Measurements from ENCODE around the gene BBS1.
A peak's percentile ranks its signal among the peaks of the same experiment; 100 is the strongest.

BBS1 gene

DNA sequence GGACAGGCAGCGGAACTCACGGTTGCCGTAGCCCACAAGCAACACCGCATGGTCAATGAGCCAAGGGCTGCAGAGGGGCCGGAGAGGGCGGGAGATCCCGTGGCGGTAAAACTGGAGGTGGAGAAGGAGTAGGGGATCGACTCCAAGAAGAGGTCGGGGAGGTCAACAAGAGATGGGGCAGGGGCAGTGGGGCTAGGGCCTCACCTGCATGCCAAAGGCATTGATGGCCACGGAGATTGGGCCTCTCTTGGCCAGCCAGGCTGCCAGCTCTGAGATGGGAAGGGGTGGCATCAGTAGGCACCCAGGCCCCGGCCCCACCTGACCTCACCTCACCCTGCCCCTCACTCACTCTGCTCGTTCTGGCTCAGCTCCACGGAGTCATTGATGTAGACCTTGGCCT, 54.1 kb downstream of the BBS1 start:
- H3K4me3 ChIP-seq (ENCODE audit: low read depth, low read length) = no peak overlapping the region
- no peak for DNase-seq (ENCODE audit: low read depth)
- TF ChIP-seq, protein P1, sequence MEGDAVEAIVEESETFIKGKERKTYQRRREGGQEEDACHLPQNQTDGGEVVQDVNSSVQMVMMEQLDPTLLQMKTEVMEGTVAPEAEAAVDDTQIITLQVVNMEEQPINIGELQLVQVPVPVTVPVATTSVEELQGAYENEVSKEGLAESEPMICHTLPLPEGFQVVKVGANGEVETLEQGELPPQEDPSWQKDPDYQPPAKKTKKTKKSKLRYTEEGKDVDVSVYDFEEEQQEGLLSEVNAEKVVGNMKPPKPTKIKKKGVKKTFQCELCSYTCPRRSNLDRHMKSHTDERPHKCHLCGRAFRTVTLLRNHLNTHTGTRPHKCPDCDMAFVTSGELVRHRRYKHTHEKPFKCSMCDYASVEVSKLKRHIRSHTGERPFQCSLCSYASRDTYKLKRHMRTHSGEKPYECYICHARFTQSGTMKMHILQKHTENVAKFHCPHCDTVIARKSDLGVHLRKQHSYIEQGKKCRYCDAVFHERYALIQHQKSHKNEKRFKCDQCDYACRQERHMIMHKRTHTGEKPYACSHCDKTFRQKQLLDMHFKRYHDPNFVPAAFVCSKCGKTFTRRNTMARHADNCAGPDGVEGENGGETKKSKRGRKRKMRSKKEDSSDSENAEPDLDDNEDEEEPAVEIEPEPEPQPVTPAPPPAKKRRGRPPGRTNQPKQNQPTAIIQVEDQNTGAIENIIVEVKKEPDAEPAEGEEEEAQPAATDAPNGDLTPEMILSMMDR (IDR thresholded peaks at IDR 0.05; ENCODE audit: control insufficient read depth, extremely low read depth, insufficient read depth) = no peak

DNA sequence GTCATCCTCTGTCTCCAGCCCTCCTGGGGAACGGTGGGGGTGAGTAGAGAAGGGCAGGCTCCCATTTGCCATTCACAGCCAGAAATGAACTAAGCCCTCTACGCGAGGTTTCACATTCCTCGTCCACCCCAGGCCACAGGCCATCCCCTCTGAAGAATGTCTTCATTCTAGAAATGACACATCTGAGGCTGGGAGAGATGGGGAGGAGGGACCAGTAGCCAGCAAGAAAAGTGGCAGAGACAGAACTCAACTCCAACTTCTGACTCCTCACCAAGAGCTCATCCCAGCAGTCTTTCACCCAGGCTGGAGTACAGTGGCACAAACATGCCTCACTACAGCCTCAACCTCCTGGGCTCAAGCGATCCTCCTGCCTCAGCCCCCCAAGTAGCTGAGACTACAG, 54.5 kb downstream of the BBS1 start:
- DNase-seq (ENCODE audit: low read depth) = no peak

DNA sequence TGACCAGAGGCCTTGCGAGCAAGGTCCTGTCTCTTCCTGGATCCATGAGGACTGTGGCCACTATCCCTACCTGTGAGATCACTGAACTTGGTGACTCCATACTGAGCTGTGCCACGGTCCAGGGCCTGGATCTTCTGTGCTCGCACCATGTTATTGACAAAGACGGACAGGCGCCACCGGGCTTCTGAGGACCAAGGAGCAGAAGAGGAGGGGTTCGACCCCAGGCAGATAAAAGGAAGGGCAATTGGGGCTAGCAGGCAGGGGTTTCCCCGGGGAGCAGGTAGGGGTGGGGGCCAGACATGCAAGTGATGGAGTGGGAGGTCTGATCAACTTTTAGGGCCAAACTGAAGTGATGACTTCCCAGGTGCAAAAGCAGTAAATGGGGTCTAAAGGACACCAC, 55.8 kb downstream of the BBS1 start:
- TF ChIP-seq, protein P1 (IDR thresholded peaks at IDR 0.05; ENCODE audit: control insufficient read depth, extremely low read depth, insufficient read depth) = no peak
- no peak for DNase-seq (ENCODE audit: low read depth)

More for the DNA sequence above, 54.5 kb downstream of the BBS1 start:
- TF ChIP-seq, protein P1 (IDR thresholded peaks at IDR 0.05; ENCODE audit: control insufficient read depth, extremely low read depth, insufficient read depth) = no peak
- H3K4me3 ChIP-seq (ENCODE audit: low read depth, low read length) = no peak overlapping the region

DNA sequence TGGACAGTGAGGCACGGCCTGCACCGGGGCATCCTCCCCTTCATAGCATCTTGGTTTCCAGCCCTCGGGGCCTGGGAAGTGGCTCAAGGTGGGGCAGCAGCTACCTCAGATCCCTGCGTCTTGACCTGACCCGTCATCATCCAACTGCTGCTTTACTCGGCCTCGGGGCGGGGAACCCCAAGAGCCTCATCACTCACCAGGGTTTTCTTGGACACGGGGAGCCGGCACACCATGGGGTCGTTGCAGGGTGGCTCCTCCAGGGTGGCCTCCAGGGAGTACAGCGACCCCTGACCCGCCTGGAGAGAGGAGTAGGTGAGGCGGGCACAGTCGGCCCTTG, 57.3 kb downstream of the BBS1 start:
- DNase-seq (ENCODE audit: low read depth) = no peak
- H3K4me3 ChIP-seq (ENCODE audit: low read depth, low read length) = peak overlapping the region; percentile 56
- TF ChIP-seq, protein P1 (IDR thresholded peaks at IDR 0.05; ENCODE audit: control insufficient read depth, extremely low read depth, insufficient read depth) = no peak

More for the DNA sequence above, 55.8 kb downstream of the BBS1 start:
- no peak overlapping the region for H3K4me3 ChIP-seq (ENCODE audit: low read depth, low read length)

DNA sequence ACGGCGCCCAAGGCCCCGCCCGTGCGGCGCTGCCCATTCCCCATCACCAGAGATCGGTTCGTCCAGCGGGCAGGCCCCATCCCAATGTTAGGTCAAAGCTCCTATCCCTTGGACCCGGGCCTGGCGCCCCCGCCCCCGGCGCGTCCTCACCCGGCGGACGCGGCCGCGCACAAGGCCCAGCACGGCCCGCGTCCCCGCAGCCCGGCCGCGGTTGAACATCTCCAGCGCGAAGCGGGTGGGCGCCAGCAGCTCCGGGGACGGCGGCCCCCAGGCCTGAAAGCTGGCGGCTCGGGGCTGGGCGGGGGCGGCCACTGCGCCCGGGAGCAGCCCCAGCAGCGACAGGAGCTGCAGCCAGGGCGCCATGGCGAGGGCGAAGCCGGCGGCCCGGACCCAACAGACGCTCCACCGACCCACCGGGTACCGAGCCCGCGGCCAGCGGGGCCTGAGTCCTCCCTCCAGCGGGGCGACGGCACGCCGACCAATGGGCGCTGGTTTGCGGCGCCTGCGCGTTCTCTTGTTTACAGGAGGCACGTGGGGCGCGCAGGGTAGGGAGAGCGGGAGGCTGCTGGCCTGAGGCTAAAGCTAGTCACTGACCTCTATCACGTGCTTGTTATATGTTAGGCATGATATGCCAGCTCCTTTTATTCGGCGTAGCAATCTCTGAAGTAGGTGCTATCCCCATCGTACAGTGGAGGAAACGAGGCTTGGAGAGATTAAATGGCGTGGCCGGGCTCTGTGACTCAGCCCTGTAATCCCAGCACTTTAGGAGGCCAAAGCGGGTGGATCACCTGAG, 57.9 kb downstream of the BBS1 start, which contains the start of gene CTSF:
Gene CTSF (minus strand): TSS at position 483 of the 793 bp plus-strand sequence. CDS start 120 bp downstream, at position 363.
- H3K4me3 ChIP-seq (ENCODE audit: low read depth, low read length) = peak within 1 kb of the TSS; percentile 56
- peak; percentile 64 for DNase-seq (ENCODE audit: low read depth)
- TF ChIP-seq, protein P1 (IDR thresholded peaks at IDR 0.05; ENCODE audit: control insufficient read depth, extremely low read depth, insufficient read depth) = no peak

DNA sequence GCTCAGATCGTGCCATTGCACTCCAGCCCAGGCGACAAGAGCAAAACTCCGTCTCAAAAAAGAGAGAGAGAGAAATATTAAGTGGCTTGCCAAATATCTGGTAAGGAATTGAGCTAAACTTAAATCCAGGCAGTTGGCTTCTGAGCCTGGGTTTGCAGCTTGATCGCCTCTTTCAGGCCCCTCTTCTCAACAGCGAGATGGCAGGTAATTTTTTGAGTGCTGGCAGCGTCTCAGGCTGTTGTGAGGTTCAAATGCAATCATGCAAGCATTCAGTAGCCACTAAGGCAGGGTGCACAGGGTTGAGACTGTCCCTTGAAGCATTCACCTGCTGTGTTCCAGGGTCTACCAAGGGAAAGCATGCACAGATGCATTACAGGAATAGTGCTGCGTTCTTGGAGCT, 58.6 kb downstream of the BBS1 start:
- H3K4me3 ChIP-seq (ENCODE audit: low read depth, low read length) = no peak overlapping the region
- TF ChIP-seq, protein P1 (IDR thresholded peaks at IDR 0.05; ENCODE audit: control insufficient read depth, extremely low read depth, insufficient read depth) = no peak
- no peak for DNase-seq (ENCODE audit: low read depth)
